IPS DF 19.7 (cell line): ENCODE results near the gene C19orf18.
"Not testable (repeated sequence)": the region's sequence is repeated elsewhere in the genome, so short reads cannot be mapped to it uniquely, and the experiment has no call there.

Source experiments
- DNase-seq: peaks from one replicate; pipeline ENCODE4 v3.0.0-alpha.2; 2013; ENCODE audit warnings: low read depth, low spot score

C19orf18 gene

DNA sequence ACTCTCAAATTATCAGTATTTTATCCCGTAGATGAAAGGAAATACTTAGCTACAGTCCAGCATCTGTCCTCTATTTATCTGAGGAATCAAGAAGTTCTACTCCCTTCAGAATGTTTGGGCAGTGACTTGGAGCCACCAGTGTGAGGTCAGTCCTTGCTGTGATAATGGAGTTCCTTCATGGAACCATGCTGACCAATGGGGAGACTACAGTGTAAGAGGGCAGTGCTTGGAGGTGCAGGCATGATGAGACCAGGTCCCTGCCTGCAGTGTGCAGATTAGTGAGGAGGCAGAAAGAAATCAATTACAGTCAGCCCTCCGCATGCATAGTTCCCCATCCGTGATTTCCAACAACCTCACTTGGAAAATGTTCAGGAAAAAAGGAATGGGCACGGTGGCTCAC, at the start of gene C19orf18:
Gene C19orf18 (minus strand): TSS at position 101 of the 400 bp plus-strand sequence. CDS start 102 bp downstream, outside the sequence.
- DNase-seq, result no peak

DNA sequence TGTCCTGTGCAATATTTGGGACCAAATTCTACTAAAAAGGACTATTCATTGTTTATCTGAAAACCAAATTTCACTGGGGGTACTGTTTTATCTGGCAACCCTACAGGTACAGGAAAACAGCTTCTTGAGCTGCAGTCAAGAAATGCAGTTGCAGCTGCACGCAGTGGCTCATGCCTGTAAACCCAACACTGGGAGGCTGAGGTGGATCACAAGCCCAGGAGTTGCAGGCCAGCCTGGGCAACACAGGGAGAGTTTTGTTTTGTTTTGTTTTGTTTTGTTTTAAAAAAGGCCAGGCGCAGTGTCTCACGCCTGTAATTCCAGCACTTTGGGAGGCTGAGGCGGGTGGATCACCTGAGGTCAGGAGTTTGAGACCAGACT, 47.9 kb upstream of the C19orf18 start:
- DNase-seq, result no peak

DNA sequence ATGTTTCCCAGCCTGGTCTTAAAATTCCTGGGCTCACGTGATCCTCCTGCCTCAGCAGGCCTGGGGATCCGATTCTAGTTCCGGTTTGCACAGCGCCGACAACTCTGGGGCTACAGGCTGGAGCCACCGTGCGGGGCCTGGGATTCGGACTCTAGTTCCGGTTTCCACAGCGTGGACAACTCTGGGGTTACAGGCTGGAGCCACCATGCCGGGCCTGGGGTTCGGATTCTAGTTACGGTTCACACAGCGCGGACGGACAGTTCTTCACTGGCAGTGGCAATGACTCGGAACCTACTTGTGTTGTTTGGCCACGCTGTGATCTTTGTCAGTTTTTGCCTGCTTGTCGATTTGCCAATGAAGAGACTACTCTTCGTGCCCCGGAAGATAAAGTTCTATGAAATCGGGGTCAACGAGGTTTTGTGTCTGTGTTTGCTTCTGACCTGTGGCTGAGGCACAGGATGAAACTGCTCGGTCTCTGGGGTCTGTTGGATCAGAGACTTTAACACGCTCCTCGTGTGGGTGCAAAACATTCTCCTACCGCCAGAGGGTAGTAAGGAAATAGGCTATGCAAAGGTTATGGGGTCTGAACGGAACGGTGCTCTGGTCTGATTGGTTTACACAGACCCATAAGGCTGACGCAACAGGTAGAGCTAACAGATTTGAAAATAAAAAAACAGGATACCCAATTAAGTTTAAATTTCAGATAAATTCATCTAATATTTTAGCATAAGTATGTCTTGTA, 47.4 kb upstream of the C19orf18 start:
- DNase-seq, result peak; percentile 88

DNA sequence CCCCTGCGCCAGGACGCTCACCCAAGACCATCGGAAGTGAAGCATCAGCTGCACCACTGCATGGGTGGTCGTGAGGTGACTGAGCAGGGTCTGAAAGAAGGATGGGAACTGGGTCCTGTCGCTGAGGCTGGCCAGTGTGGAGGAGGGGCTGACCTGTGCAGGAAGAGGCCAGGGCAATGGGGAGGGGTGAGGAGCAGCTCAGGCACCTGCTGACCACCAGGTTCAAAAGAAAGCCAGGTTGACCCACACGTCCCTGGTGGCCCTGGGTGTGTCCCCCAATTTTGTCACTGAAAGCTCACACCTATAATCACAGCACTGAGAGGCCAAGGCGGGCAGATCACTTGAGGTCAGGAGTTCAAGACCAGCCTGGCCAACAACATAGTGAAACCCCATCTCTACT, 45.8 kb upstream of the C19orf18 start:
- no peak for DNase-seq

GRCh38 chr19:58014141-58014540, 39.8 kb upstream of the C19orf18 start:
- DNase-seq, result no peak

DNA sequence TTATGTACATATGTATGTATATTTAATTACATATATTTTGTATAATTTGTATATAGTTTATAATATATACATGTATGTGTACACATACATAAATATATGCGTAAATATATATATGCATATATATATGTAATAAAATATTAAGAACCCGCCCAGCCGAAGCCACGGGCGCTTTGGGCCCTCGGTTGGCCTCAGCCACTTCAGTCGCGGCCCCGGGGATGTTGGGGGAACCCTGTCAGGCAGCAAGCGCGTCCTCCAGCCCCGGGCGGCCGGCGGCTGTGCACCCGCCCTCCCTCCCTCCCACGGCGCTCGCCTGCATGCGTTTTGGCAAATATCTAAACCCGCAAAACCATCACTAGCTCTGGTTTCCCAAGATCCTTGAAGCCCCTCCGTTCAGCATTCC, 36.2 kb upstream of the C19orf18 start:
- DNase-seq, result no peak

DNA sequence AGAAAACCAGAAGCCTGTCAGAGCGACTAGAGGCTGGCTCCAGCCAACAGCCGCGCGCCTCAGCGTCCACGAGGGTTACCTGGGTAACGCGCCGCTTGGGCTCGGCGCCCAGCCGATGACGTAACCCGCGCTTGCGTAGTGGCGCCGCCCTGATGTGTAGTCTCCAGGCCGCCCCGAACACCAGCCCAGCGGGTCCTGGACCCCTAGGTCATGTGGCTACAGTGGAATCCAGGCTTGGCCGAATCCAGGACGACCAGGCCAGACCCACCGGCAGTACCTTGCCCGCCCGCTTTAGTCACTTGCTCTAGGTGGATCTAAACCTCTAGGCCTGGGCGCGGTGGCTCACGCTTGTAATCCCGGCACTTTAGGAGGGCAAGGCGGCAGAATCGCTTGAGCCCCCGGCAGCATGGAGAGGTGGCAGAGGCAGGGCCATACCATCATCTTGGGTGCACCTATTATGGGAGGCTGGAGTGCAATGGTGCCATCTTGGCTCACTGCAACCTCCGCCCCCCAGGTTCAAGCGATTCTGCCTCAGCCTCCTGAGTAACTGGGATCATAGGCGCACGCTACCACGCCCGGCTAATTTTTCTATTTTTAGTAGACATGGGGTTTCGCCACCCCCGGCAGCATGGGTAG, 35.5 kb upstream of the C19orf18 start:
- DNase-seq, result peak; percentile 59

GRCh38 chr19:58009301-58009665, 34.9 kb upstream of the C19orf18 start:
- no peak for DNase-seq

DNA sequence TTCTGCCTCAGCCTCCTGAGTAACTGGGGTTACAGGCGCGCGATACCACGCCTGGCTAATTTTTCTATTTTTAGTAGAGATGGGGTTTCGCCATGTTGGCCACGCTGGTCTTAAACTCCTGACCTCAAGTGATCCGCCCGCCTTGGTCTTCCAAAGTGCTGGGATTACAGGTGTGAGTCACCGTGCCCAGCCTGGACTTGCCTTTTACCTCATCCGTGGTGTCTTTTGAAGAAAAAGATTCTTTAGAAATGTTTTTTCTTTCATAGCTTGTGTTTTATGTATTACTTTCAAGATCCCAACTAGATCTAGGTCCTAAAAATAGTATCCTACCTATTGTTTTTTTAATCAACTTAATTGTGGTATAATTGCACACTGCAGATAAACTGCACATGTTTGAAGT, 34.5 kb upstream of the C19orf18 start:
- DNase-seq, result not testable (repeated sequence)

DNA sequence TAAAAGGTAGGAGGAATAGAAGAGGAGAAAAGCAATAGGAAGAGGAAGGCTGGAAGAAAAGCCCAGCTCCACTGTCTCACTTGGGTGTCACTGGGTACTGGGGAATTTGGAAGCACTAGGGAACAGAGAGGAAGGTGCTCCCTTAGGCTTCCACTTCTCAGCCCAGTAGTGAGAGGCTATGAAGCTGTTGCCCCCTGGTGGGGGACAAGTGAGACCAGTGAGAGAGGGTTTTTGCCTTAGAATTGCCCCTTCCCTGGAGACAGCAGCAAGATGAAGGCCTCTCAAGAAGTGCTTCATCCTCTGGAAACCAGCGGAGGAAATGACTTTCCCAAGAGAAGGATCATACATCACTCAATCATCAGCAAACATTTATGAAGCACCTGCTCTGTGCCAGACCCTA, 33.0 kb upstream of the C19orf18 start:
- no peak for DNase-seq

DNA sequence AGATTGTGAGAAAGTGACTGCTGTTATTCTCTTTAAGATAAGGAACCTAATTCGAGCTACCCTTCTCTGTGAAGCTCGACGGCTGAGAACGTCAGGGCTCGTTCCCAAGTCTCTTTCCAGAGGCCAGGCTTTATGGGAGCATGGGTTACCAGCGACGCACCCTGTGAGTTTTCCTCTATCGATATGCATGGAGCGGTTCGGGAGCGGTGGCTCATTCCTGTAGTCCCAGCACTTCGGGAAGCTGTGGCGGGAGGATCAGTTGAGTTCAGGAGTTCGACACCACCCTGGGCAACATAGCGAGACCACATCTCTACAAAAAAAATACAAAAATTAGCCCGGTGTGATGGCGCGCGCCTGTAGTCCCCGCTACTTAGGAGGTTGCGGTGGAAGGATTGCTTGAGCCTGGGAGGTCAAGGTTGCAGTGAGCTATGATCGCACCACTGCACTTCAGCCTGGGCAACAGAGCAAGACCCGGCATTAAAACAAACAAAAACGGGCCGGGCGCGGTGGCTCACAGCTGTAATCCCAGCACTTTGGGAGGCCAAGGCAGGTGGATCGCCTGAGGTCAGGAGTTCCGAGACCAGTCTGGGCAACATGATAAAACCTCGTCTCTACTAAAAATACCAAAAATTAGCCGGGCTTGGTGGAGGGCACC, 29.0 kb upstream of the C19orf18 start:
- no peak for DNase-seq

- DNase-seq, result no peak
These were observed 28.2 kb upstream of the C19orf18 start, which contains the start of gene ZNF606 for GRCh38 chr19:58002384-58003173. TSS of gene ZNF606 (minus strand) at chr19:58002820. CDS start at chr19:58001319, 1,501 bp downstream.

- no peak for DNase-seq
These were observed 27.6 kb upstream of the C19orf18 start for GRCh38 chr19:58001895-58002369.

- no peak for DNase-seq
These were observed 26.3 kb upstream of the C19orf18 start for GRCh38 chr19:58000677-58001076.

- DNase-seq, result no peak
These were observed 18.5 kb upstream of the C19orf18 start for GRCh38 chr19:57992841-57993240.

- DNase-seq, result no peak
These were observed 4.4 kb upstream of the C19orf18 start for GRCh38 chr19:57978586-57979289.

- no peak for DNase-seq
These were observed 9.6 kb downstream of the C19orf18 start for GRCh38 chr19:57964761-57965160.

GRCh38 chr19:57961785-57962184, 12.5 kb downstream of the C19orf18 start:
- no peak for DNase-seq

GRCh38 chr19:57954996-57955395, 19.3 kb downstream of the C19orf18 start:
- no peak for DNase-seq

DNA sequence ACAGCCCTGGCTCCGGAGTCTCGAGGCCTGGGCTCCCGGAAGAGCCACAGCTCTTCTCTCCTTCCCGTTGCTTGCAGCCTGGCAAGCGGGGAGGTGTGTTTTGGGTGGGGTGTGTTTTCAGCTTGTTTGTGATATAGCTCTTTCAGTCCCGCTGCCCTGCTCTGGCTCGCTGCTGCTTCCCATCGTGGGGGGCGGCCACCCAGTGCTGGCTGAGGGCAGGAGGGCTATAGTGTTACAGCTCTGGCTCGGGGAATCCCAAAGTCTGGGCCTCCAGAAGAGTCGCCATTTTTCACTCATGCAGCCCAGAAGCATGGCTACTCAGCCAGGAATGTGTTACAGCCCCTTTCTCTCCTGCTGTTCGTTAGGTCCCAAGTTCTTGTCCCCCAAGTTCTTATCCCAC, 24.6 kb downstream of the C19orf18 start:
- DNase-seq, result no peak

DNA sequence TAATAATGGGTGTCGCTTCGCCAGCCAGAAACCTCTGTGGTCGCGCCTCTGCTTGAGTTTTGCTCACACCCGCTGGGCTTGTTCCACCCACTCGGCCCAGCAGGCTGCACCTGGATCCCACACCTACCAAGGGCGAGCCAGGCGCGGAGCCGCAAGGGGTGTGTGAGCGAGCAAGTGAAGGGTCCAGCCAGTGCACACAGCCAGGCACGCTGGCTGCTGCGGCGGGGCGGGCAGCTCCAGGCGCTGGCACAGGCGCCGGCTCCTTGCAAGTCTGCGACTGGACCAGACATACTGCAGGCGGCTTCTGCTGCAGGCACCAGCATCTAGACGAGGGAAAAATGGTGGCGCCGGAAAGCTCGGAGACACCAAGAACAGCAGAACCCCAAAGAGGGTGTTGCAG, 25.0 kb downstream of the C19orf18 start:
- no peak for DNase-seq
